ENCODE measurements around the gene KCNIP2.

The KCNIP2 gene

GRCh38 chr10:101856626-101857025 lies 13.0 kb upstream of the KCNIP2 start:
- DNase-seq: no peak

DNA sequence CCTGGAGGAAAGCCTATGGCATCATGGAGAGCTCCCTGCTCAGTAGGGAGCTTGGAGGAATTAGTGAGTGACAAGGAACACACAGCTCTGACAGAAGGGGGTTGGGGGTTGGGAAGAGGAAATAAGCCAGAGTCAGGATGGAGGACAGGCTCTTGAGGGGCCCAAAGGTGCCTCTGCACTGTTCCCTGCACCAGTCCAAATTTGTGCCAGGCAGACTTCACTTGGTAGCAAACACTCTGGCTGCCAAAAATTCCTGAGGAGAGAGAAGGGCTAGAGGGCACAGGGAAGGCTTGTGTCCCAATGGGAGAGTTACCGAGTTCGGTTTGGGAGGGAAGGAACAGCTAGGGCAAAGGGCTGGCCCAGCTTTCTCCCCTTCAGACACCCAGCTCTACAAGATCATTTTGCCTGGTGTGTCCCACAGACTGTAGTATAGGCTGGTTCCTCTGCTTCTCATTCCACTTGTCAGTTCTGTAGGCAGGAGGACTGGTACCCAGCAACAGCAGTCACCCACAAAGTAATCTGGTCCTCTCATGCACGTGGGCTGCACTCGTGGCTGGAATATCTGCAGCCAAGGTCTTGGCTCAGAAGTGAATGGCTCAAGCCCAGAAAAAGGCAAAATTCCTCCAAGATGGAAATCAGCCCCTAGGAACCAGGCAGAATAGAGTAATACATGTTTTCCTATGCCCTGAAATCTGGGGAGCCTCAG lies 8.0 kb upstream of the KCNIP2 start:
- peak in 13 of 58 donors; percentile 14 to 50 (median 29) for DNase-seq

GRCh38 chr10:101850749-101851148 lies 7.1 kb upstream of the KCNIP2 start:
- peak in 1 of 58 donors; percentile 43 for DNase-seq

DNA sequence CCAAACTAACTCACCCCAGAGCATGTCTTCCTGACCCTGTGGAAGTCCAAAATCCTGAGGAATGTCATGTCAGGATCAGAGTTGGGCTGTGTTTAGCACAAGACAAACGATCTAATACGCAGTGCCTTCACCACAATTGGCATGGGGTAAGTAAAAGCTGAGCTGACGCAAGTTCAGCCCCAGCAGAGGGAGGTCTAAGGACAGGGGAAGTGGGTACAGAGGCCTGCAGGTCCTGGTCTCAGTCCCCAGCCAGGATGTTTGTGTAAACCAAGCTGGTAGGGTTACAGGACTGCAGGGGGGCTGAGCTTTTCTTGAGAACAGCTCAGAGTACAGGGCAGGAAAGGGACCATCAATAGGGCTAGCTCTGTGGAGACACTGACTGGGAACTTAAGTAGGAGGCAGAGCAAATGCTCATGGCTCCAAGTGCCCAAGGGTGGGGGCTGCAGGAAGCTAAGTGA lies 5.3 kb upstream of the KCNIP2 start:
- DNase-seq: no peak

DNA sequence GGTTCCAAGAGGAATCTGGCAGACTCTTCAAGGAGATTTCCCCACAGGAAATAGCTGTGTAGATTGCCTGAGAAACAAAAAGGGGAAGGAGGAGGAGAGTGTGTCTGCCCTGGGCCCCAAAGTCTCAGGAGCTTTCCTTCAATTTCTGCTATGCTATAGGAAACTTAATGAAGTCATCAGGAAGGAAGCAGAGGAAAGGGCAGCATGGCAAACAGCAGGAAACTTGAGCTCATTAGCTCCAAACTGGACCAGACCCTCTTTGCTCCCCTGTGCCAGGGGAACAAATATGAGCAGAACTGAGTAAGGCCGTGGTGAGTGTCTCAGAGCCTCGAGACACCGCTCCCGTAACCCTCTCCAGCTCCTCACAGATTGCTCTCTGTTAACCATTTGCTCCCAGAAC lies 4.8 kb upstream of the KCNIP2 start:
- DNase-seq: no peak

DNA sequence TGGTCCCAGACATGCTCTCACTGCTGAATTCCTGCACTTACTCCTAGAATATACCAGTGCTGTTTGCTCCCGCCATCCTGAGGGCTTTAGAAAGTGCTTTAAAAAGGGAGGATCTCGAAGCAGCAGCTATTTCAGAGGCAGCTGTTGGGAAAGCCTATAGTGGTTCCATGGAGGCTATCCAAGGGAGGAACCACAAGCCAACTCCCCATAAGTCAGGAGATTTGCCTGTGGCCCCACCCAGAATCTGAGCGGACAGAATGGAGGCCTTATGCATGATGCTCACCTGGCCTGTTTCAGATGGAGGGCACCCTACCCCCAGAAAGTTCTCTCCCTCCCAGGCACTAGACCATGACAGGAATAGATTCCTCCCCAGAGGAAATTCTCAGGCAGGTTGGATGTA lies 2.3 kb upstream of the KCNIP2 start:
- DNase-seq: no peak

DNA sequence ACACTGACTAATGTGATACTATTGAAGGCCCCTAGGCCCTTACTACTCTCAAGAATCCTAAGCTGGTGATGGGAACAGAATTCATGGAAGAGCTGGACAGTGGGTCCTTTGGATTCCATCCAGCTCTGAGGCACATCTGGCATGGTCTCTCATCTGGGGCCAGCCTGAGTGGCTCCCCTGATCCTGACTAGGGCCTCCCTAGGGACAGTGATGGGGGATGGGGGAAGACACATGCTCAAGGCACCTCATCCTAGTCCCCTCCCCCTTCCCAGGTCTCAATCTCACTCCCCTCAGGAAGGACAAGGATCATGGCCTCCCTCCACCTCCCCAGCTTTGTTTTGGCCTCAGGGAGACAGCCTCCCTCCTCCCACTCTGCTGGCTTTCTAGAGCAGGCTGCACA lies 1.8 kb downstream of the KCNIP2 start:
- no peak for DNase-seq

DNA sequence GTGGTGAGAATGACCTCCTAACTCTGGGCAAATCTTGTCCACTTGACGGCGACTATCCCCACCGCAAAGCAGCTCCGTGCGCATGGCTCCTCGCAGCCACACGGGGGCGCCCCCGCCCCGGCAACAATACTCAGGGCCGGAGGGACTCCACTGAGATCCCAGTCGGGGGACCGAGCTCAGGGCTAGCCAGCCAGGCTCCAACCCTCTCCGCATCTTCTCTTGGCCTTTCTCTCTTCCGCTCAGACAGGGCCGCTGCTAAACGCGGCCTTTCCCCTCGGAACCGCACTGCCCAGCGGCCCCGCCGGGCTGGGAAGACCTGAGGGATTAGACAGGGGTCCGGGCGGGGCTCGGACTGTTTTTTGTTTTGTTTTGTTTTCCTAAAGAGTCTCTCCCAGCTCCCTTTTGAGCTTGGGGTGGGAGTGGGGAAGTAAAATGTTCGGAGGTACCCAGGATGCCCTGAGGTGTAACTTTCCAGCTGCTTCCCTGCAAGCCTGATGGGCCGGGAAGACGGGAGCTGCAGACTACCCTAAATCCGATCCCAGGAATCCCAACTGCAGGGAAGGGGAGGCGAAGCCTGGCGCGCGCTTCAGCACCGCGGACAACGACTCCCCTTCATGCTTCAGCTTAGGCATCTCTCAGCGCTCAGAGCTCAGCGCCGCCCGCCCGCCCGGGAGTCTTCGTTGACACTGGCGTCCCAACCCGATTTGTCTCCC lies 2.7 kb downstream of the KCNIP2 start:
- DNase-seq: peak; percentile 4 to 92 (median 76)

DNA sequence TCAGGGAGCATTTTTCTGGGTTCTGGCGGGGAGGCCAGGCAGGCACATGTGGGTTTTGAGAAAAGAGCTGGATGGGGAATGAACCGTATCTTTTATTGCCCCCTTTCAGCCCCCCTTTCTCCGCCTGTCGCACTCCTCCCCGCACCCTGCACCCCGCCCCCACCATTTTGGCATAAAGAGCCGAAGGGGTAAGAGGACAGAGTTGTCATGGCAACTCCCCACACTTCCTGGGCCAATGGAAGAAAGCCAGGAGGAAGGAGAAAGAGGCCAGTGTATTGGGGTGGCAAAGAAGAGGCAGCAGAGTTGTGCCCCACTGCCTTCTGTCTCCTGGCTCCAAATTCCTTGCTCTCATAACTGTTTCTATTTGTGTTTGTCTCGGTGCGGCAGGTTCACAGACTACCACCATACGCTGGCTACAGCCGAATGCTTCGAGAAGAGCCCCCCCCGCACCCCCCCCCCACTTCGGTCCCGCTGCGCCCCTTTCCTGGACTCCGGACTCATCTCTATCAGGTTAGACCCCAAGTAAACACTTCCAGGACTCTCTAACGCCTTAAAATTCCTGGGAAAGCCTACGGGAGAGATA lies 3.4 kb downstream of the KCNIP2 start:
- peak in 44 of 58 donors; percentile 7 to 80 (median 53) for DNase-seq

GRCh38 chr10:101839416-101840063 lies 4.1 kb downstream of the KCNIP2 start:
- peak in 37 of 58 donors; percentile 16 to 80 (median 49) for DNase-seq

GRCh38 chr10:101839002-101839401 lies 4.6 kb downstream of the KCNIP2 start:
- no peak for DNase-seq

GRCh38 chr10:101838416-101838970 lies 5.1 kb downstream of the KCNIP2 start:
- no peak for DNase-seq

- no peak for DNase-seq
Observed at GRCh38 chr10:101837748-101838147, 5.9 kb downstream of the KCNIP2 start.

GRCh38 chr10:101835362-101835761 lies 8.2 kb downstream of the KCNIP2 start:
- DNase-seq: no peak

DNA sequence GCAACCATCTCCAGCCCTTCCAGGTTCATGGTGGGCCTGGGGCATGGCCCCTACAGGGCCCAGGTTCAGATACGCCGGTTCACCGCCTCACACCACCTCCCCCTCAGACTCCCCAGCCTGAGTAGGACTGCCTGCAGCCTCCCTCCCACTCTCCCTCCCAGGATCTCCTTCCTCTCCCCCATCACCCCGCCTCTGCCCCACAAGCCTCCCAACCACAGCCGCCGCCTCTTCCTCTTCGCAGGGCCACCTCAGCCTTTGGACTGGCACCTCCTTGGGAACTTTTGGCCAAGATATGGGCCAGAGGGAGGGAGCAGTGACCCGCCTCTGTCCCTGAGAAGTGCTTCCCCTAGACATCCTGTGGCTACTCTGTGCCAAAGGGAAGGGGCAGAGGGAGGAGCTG lies 9.3 kb downstream of the KCNIP2 start:
- DNase-seq: no peak

GRCh38 chr10:101833466-101833865 lies 10.1 kb downstream of the KCNIP2 start:
- DNase-seq: no peak

DNA sequence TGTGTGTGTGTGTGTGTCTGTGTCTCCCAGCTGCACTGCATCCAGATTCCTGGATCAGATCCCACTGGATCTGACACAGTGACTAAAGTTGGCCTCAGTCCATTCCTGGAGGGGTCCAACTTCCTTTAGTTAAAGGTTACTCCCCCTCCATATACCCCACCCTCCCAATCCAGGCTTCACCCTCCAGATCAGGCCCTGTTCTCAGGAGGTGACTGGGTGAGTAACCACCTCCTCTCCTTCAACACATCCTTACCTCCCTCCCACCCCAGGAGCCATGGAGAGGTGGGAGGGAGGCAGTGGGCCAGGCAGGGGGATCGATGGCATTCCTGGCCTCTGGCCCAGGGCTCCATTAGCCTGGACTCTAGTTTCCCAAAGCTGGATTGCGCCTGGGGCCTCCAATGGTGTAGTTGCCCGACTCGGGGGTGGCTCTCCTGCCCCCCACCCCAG lies 11.3 kb downstream of the KCNIP2 start:
- DNase-seq: no peak

GRCh38 chr10:101831169-101831811 lies 12.3 kb downstream of the KCNIP2 start:
- no peak for DNase-seq

- DNase-seq: peak in 52 of 58 donors; percentile 28 to 86 (median 62)
Observed at GRCh38 chr10:101830322-101831168, 13.1 kb downstream of the KCNIP2 start.
